Measurements from ENCODE around the gene AREL1. TPM values are rescaled to one million over a fixed set of nuclear protein-coding genes. Genes with fewer than 3 reads are reported as not detected.

The AREL1 gene
- polyA plus RNA-seq, 1 experiment = 55.3 TPM

- Histone ChIP-seq H3K4me3 (ENCODE audit: low read depth, low read length) (no peak overlapping the region), H3K9me3 (ENCODE audit: control insufficient read depth, insufficient read depth, low read length) (no peaks in the 10 kb centered on the region), H3K27me3 (ENCODE audit: control insufficient read depth, insufficient read depth, low read length) (no peaks in the 10 kb centered on the region), H3K27ac (ENCODE audit: low read depth, low read length) (peak overlapping the region; percentile 47)
- DNase-seq (ENCODE audit: low read depth, low spot score) = no peak
- TF ChIP-seq CTCF (IDR thresholded peaks at IDR 0.05; ENCODE audit: low read depth, low read length) = no peak
- ChIA-PET POLR2A (interaction anchor here (0.6 to 1.9 kb wide), 7 partner anchors 9 to 99 kb away, joined by 3 to 8 read pairs (median 5); no protein-coding TSS in a partner anchor), CTCF (interaction anchor here (0.6 to 2.2 kb wide), 8 partner anchors 26 to 425 kb away, joined by 3 to 7 read pairs (median 6); partner anchors contain the start of gene LTBP2)
Measured at GRCh38 chr14:74670726-74671411, 42.0 kb downstream of the AREL1 start.

GRCh38 chr14:74669846-74670245 lies 43.0 kb downstream of the AREL1 start:
- Histone ChIP-seq H3K27me3 (ENCODE audit: control insufficient read depth, insufficient read depth, low read length) (no peaks in the 10 kb centered on the region), H3K27ac (ENCODE audit: low read depth, low read length) (no peak overlapping the region), H3K4me3 (ENCODE audit: low read depth, low read length) (no peak overlapping the region), H3K9me3 (ENCODE audit: control insufficient read depth, insufficient read depth, low read length) (no peaks in the 10 kb centered on the region)
- no peak for TF ChIP-seq CTCF (IDR thresholded peaks at IDR 0.05; ENCODE audit: low read depth, low read length)
- DNase-seq (ENCODE audit: low read depth, low spot score) = no peak
- POLR2A ChIA-PET = no interaction called here
- CTCF ChIA-PET = interaction anchor here (0.9 to 2.2 kb wide), 4 partner anchors 60 to 191 kb away, joined by 4 to 7 read pairs (median 7); no protein-coding TSS in a partner anchor

GRCh38 chr14:74669256-74669655 lies 43.6 kb downstream of the AREL1 start:
- no peak for TF ChIP-seq CTCF (IDR thresholded peaks at IDR 0.05; ENCODE audit: low read depth, low read length)
- Histone ChIP-seq H3K27ac (ENCODE audit: low read depth, low read length) (no peak overlapping the region), H3K4me3 (ENCODE audit: low read depth, low read length) (no peak overlapping the region), H3K9me3 (ENCODE audit: control insufficient read depth, insufficient read depth, low read length) (no peaks in the 10 kb centered on the region), H3K27me3 (ENCODE audit: control insufficient read depth, insufficient read depth, low read length) (no peaks in the 10 kb centered on the region)
- DNase-seq (ENCODE audit: low read depth, low spot score) = no peak
- ChIA-PET CTCF (no interaction called here), POLR2A (no interaction called here)

GRCh38 chr14:74667758-74668157 lies 45.1 kb downstream of the AREL1 start:
- no peak overlapping the region for H3K27ac ChIP-seq (ENCODE audit: low read depth, low read length)
- no peaks in the 10 kb centered on the region for H3K9me3 ChIP-seq (ENCODE audit: control insufficient read depth, insufficient read depth, low read length)
- no peaks in the 10 kb centered on the region for H3K27me3 ChIP-seq (ENCODE audit: control insufficient read depth, insufficient read depth, low read length)
- POLR2A ChIA-PET = no interaction called here
- CTCF ChIA-PET = interaction anchor here (1.0 to 2.1 kb wide), 2 partner anchors 55 to 211 kb away, joined by 4 to 9 read pairs; partner anchors contain the start of gene LTBP2
- no peak overlapping the region for H3K4me3 ChIP-seq (ENCODE audit: low read depth, low read length)
- DNase-seq (ENCODE audit: low read depth, low spot score) = no peak
- TF ChIP-seq CTCF (IDR thresholded peaks at IDR 0.05; ENCODE audit: low read depth, low read length) = no peak

GRCh38 chr14:74664717-74665116 lies 48.2 kb downstream of the AREL1 start:
- no peak overlapping the region for H3K27ac ChIP-seq (ENCODE audit: low read depth, low read length)
- H3K9me3 ChIP-seq (ENCODE audit: control insufficient read depth, insufficient read depth, low read length) = no peaks in the 10 kb centered on the region
- H3K4me3 ChIP-seq (ENCODE audit: low read depth, low read length) = no peak overlapping the region
- no peak for DNase-seq (ENCODE audit: low read depth, low spot score)
- POLR2A ChIA-PET = no interaction called here
- no peak for TF ChIP-seq CTCF (IDR thresholded peaks at IDR 0.05; ENCODE audit: low read depth, low read length)
- CTCF ChIA-PET = no interaction called here
- no peaks in the 10 kb centered on the region for H3K27me3 ChIP-seq (ENCODE audit: control insufficient read depth, insufficient read depth, low read length)
